Mesodermal cell (in vitro differentiated cells): ENCODE data around the gene SMCO1.
"Not testable (repeated sequence)": the region's sequence is repeated elsewhere in the genome, so short reads cannot be mapped to it uniquely, and the experiment has no call there.

ENCODE experiments used
- H3K27ac ChIP-seq: 2 replicates; pipeline ENCODE4 v1.7.0; 2013; ENCODE audit warnings: mild to moderate bottlenecking, low read depth, low read length, moderate library complexity; ENCODE audit not compliant: severe bottlenecking
- H3K36me3 ChIP-seq: 2 replicates; pipeline ENCODE4 v1.7.1; 2013; ENCODE audit warnings: mild to moderate bottlenecking, low read length, moderate library complexity; ENCODE audit not compliant: control insufficient read depth, insufficient read depth
- H3K4me1 ChIP-seq: one replicate; pipeline ENCODE4 v1.7.1; 2013; ENCODE audit warnings: mild to moderate bottlenecking, low read length; ENCODE audit not compliant: insufficient read depth, control insufficient read depth, poor library complexity, severe bottlenecking
- H3K4me3 ChIP-seq: 2 replicates; pipeline ENCODE4 v1.7.0; 2013; ENCODE audit warnings: low read length, control low read depth, mild to moderate bottlenecking; ENCODE audit not compliant: insufficient read depth, poor library complexity, severe bottlenecking; ENCODE audit errors: extremely low read depth
- H3K9me3 ChIP-seq: 2 replicates; pipeline ENCODE4 v1.7.1; 2013; ENCODE audit warnings: mild to moderate bottlenecking, low read length, moderate library complexity; ENCODE audit not compliant: control insufficient read depth
- WGBS, 2 experiments: methylation state at CpG; one replicate each; pipeline ENCODE4 v1.1.5; 2013; ENCODE audit warnings: missing lambda C conversion rate in 2 of 2; ENCODE audit not compliant: insufficient coverage in 2 of 2; 5-methylcytosine and 5-hydroxymethylcytosine counted together

Gene SMCO1

DNA sequence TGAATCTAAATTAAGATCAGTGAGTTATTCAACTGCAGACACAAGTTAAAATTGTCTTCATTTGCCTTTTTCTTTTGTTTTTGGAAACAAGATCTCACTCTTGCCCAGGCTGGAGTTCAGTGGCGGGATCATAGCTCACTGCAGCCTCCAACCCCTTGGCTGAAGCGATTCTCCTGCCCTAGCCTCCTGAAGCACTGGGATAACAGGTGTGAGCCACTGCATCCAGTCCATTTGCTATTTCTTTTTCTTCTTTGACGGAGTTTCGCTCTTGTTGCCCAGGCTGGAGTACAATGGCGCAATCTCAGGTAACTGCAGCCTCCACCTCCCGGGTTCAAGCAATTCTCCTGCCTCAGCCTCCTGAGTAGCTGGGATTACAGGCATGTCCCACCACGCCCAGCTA is 21.9 kb downstream of the SMCO1 start:
- WGBS, 2 experiments: 95 to 99% methylated on average over 6 to 7 of the region's 7 CpGs
- no peak overlapping the region for H3K4me3 ChIP-seq
- no peak overlapping the region for H3K27ac ChIP-seq
- peaks cover 3% of the 10 kb centered on the region for H3K4me1 ChIP-seq
- H3K36me3 ChIP-seq: peaks cover 60% of the 10 kb centered on the region
- H3K9me3 ChIP-seq: no peaks in the 10 kb centered on the region

DNA sequence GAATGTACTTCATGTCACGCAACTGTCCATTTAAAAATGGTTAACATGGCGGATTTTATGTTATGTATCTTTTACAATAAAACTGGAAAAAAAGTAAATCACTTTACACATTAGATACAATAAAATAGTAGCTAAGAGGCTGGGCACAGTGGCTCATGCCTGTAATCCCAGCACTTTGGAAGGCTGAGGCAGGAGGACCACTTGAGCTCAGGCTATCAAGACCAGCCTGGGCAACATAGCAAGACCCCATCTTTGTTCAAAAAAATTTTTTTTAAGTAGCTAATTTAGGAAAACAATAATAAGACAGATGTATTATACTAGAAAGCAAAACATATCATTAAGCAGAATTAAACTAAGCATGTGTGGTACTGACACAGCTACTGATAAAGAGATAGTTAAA is 23.1 kb downstream of the SMCO1 start:
- Histone ChIP-seq H3K9me3 (no peaks in the 10 kb centered on the region), H3K36me3 (peaks cover 64% of the 10 kb centered on the region), H3K27ac (no peak overlapping the region), H3K4me1 (peaks cover 3% of the 10 kb centered on the region), H3K4me3 (no peak overlapping the region)
- WGBS, 2 experiments: no CpG with 5 or more reads among the region's 2 CpGs

DNA sequence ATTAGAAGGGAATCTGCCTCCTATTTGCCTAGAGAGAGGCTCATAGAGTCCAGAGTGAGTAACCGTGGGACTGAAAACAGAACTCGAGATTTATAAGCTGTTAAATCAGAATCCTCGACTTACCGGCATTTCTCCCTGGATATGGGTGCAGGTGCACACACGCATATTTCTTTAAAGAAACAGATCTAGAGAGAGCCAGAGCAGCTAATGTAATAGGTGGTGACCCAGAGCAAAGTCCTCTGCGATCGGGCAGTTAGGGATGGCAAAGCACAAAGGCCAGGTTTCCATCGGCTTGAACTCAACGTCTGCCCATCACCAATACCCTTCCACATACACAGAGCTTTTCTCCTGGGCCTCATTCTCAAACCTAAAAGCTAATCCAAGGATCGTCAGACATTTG is 25.4 kb downstream of the SMCO1 start:
- Histone ChIP-seq H3K9me3 (no peaks in the 10 kb centered on the region), H3K4me1 (peaks cover 3% of the 10 kb centered on the region), H3K4me3 (no peak overlapping the region), H3K36me3 (peaks cover 63% of the 10 kb centered on the region), H3K27ac (no peak overlapping the region)
- WGBS, 2 experiments: 91 to 100% methylated on average over 5 to 9 of the region's 10 CpGs

DNA sequence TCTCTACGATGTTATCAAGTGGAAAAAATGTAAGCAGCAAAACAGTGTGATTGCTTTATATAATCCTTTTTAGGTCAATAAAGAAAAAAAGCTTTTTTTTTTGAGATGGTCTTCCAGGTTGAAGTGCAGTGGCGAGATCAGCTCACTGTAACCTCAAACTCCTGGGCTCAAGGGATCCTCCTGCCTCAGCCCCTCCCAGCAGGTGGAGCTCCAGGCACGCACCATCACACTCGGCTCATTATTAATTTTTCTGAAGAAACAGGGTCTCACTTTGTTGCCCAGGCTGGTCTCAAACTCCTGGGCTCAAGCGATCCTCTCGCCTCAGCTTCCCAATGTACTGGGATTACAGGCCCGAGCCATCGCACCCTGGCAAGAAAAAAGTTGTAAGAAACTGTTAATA is 28.9 kb downstream of the SMCO1 start:
- 93 to 96% methylated on average over 6 to 8 of the region's 8 CpGs for WGBS, 2 experiments
- no peaks in the 10 kb centered on the region for H3K9me3 ChIP-seq
- H3K4me3 ChIP-seq: no peak overlapping the region
- H3K4me1 ChIP-seq: peaks cover 3% of the 10 kb centered on the region
- no peak overlapping the region for H3K27ac ChIP-seq
- H3K36me3 ChIP-seq: peaks cover 73% of the 10 kb centered on the region

DNA sequence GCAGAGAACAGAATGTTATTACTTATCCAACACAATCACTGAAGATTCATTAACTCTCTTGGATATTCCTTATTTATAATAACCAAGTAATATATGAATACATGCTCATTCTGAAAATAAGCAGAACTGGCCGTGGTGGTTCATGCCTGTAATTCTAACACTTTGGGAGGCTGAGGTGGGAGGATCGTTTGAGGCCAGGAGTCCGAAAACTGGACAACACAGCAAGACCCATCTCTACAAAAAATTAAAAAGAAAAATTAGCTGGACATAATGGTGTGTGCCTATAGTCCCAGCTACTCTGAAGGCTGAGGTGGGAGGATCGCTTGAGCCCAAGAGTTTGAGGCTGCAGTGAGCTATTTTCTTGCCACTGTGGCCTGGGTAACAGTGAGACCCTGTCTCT is 37.5 kb downstream of the SMCO1 start:
- Histone ChIP-seq H3K27ac (no peak overlapping the region), H3K4me1 (no peaks in the 10 kb centered on the region), H3K9me3 (no peaks in the 10 kb centered on the region), H3K4me3 (no peak overlapping the region), H3K36me3 (peaks cover 87% of the 10 kb centered on the region)
- WGBS, 2 experiments: 100% methylated on average over 1 of the region's 4 CpGs

DNA sequence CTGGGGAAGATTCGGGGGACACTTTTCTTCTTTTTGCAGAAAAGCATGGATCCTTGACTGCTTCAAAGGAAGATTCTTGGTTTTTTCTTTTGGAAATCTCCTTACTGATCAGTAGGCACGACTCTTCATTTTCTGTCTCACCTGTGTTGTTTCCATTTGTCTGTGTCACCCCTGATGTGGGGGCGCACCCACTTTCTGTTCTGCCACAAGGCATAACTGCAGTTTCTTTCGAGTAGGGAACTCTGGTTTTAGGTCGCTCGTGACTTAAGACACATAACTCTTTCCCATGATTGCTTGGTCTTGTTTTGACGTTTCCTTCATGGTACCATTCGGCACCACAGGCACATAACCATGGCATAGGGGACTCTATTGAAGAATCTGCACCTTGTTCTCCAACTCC is 42.9 kb downstream of the SMCO1 start:
- no peak overlapping the region for H3K27ac ChIP-seq
- WGBS, 2 experiments: 96 to 98% methylated on average over 7 of the region's 8 CpGs

DNA sequence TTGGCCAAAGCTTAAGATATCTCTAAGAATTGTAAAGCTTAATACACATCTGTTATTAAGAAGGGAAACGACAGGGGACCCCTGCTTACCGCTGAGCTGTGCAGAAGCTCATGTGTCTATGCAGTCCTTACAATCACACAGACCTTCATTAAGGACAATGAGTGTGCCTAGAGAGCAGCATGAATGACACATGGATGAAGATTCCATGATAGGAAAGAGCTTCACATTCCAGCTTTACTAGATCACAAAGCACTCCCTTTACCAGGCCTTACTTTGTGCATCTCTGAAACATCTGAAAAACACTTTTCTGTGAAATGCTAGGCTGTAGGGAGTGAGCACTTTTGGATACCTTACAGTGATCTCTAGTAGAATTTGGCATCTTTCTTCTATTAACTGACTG is 43.6 kb downstream of the SMCO1 start:
- Histone ChIP-seq H3K4me3 (no peak overlapping the region), H3K9me3 (no peaks in the 10 kb centered on the region), H3K36me3 (peaks cover 80% of the 10 kb centered on the region), H3K4me1 (peaks cover 7% of the 10 kb centered on the region), H3K27ac (peak overlapping the region; percentile 60)
- WGBS, 2 experiments: 100% methylated on average over 2 of the region's 2 CpGs; no CpG with 5 or more reads in 1 of the 2 experiments

More for the DNA sequence above, 42.9 kb downstream of the SMCO1 start:
- H3K36me3 ChIP-seq: peaks cover 82% of the 10 kb centered on the region
- H3K9me3 ChIP-seq: no peaks in the 10 kb centered on the region
- no peak overlapping the region for H3K4me3 ChIP-seq
- peaks cover 7% of the 10 kb centered on the region for H3K4me1 ChIP-seq

DNA sequence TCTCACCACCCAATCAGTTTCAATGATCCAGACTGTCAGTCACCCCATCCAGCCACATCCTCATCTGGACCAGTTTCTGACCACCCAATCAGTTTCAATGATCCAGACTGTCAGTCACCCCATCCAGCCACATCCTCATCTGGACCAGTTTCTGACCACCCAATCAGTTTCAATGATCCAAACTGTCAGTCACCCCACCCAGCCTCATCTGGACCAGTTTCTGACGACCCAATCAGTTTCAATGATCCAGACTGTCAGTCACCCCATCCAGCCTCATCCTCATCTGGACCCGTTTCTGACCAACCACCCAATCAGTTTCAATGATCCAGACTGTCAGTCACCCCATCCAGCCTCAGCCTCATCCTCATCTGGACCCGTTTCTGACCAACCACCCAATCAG is 45.0 kb downstream of the SMCO1 start:
- 97 to 100% methylated on average over 2 to 3 of the region's 3 CpGs for WGBS, 2 experiments
- peaks cover 71% of the 10 kb centered on the region for H3K36me3 ChIP-seq
- not testable (repeated sequence) for H3K4me1 ChIP-seq, H3K27ac ChIP-seq, H3K4me3 ChIP-seq, H3K9me3 ChIP-seq

DNA sequence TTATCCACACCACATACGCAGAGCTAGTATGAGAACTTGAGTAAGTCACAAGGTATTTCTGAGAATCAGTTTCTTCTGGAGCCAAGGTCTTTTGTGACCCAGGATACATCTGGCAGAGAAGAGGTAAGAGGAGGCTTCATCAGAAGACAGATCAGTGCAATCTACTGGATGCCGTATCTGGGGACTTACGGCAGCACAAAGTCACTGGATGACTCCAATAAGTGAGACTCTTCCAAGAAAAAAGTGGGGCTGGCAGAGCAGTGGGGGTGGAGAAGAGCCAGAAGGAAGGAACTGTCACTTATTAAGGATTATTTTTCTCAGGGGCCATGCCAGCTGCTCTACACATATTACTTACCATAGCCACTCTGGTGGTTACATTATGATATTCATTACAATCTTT is 51.3 kb downstream of the SMCO1 start:
- peaks cover 18% of the 10 kb centered on the region for H3K36me3 ChIP-seq
- no peaks in the 10 kb centered on the region for H3K9me3 ChIP-seq
- WGBS, 2 experiments: 94 to 100% methylated on average over 2 of the region's 3 CpGs
- no peaks in the 10 kb centered on the region for H3K4me1 ChIP-seq
- no peak overlapping the region for H3K27ac ChIP-seq
- no peak overlapping the region for H3K4me3 ChIP-seq

DNA sequence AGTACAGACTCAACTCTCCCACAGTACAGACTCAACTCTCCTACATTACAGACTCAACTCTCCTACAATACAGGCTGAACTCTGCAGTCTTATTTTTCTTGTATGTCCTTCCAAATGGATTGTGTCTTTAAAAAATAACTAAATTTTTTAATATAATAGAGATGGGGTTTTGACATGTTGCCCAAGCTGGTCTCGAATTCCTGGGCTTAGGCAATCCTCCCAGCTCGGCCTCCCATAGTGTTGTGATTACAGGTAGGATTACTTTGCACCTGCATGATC is 51.7 kb downstream of the SMCO1 start:
- Histone ChIP-seq H3K36me3 (peaks cover 14% of the 10 kb centered on the region), H3K27ac (no peak overlapping the region), H3K4me3 (no peak overlapping the region), H3K4me1 (no peaks in the 10 kb centered on the region), H3K9me3 (no peaks in the 10 kb centered on the region)
- WGBS, 2 experiments: 100% methylated on average over 1 of the region's 2 CpGs; no CpG with 5 or more reads in 1 of the 2 experiments

DNA sequence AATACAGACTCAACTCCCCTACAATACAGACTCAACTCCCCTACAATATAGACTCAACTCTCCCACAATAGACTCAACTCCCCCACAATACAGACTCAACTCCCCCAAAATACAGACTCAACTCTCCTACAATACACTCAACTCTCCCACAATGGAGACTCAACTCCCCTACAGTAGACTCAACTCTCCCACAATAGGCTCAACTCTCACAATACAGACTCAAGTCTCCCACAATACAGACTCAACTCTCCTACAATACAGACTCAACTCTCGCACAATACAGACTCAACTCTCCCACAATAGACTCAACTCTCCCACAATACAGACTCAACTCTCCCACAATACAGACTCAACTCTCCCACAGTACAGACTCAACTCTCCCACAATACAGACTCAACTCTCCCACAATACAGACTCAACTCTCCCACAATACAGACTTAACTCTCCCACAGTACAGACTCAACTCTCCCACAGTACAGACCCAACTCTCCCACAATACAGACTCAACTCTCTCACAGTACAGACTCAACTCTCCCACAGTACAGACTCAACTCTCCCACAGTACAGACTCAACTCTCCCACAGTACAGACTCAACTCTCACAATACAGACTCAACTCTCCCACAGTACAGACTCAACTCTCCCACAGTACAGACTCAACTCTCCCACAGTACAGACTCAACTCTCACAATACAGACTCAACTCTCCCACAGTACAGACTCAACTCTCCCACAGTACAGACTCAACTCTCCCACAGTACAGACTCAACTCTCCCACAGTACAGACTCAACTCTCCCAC is 52.3 kb downstream of the SMCO1 start:
- H3K27ac ChIP-seq, H3K9me3 ChIP-seq, H3K4me1 ChIP-seq, H3K4me3 ChIP-seq, H3K36me3 ChIP-seq: not testable (repeated sequence)
- WGBS, 2 experiments: 92 to 100% methylated on average over 1 of the region's 1 CpG
